GM12872 (cell line): ENCODE data around the gene LFNG.

ENCODE experiments used
- CTCF ChIP-seq: IDR thresholded peaks from 3 replicates; pipeline ENCODE4 v1.5.1; 2011; ENCODE audit warnings: low read depth, mild to moderate bottlenecking, low read length, moderate library complexity; ENCODE audit not compliant: insufficient read depth

The LFNG gene

GRCh38 chr7:2511769-2512168 lies 7.8 kb upstream of the LFNG start:
- TF ChIP-seq CTCF: no peak

- TF ChIP-seq CTCF: no peak
Measured at GRCh38 chr7:2512179-2512661, 7.4 kb upstream of the LFNG start.

- no peak for TF ChIP-seq CTCF
Measured at GRCh38 chr7:2512713-2513112, 6.9 kb upstream of the LFNG start.

- no peak for TF ChIP-seq CTCF
Measured at GRCh38 chr7:2513702-2514101, 5.9 kb upstream of the LFNG start.

GRCh38 chr7:2514473-2515423 lies 4.8 kb upstream of the LFNG start:
- TF ChIP-seq CTCF: no peak

GRCh38 chr7:2515424-2516193 lies 4.0 kb upstream of the LFNG start:
- no peak for TF ChIP-seq CTCF

GRCh38 chr7:2516194-2516555 lies 3.4 kb upstream of the LFNG start:
- no peak for TF ChIP-seq CTCF
